Measurements from ENCODE around the gene HOXA11.

HOXA11 gene

DNA sequence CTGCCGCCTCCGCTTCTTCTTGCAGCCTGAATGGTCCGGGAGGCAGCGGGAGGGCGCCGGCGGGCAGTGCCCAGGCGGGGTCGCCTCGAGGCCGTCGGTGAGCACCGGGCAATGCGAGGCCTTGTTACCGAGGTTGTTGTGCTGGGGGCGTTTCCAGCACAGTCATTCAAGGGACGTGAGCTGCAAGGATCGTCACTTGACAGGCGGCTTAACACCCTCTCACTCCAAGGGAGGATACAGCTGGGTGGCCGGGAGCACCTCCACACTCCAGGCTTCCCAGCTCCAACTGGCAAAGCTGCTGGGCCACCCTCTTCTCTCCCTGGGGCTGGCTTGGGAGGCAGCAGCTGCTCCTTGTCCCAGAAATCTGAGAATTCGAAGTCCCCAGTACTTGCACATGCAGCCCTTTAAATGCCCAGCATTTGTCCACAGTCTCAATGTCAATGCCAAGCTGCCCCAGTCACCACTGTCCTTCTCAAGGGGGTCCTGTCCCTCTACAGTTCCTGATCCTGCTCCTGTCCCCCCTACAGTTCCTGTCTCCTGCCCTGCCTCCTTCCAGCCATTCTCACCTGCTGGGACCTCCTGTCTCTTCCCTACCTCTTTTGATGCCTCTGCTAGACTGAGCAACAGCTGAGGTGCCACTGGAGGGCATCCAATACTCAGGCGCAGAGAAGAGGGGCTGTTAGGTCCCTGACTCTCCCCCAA is 4.4 kb upstream of the HOXA11 start:
- H3K4me3 ChIP-seq (ENCODE audit: low read length), result no peak overlapping the region
- no peaks in the 10 kb centered on the region for H3K36me3 ChIP-seq (ENCODE audit: insufficient read depth, low read depth, low read length)
- peaks cover 6% of the 10 kb centered on the region for H3K4me1 ChIP-seq (ENCODE audit: insufficient read depth, low read length)
- no peak overlapping the region for H3K27ac ChIP-seq (ENCODE audit: low read length)
- H3K27me3 ChIP-seq (ENCODE audit: insufficient read depth, low read length), result peaks cover 100% of the 10 kb centered on the region
- H3K9ac ChIP-seq (ENCODE audit: low read depth, low read length), result no peak overlapping the region
- peaks cover 10% of the 10 kb centered on the region; the same call in 1 of the 2 replicates for H3K9me3 ChIP-seq (ENCODE audit: insufficient read depth, low read depth, low read length)

- H3K9ac ChIP-seq (ENCODE audit: low read depth, low read length), result no peak overlapping the region
- H3K9me3 ChIP-seq (ENCODE audit: insufficient read depth, low read depth, low read length), result peaks cover 10% of the 10 kb centered on the region; the same call in 1 of the 2 replicates
- peaks cover 6% of the 10 kb centered on the region for H3K4me1 ChIP-seq (ENCODE audit: insufficient read depth, low read length)
- peaks cover 100% of the 10 kb centered on the region for H3K27me3 ChIP-seq (ENCODE audit: insufficient read depth, low read length)
- H3K27ac ChIP-seq (ENCODE audit: low read length), result no peak overlapping the region
- H3K36me3 ChIP-seq (ENCODE audit: insufficient read depth, low read depth, low read length), result no peaks in the 10 kb centered on the region
- H3K4me3 ChIP-seq (ENCODE audit: low read length), result 0 out of 2 replicates have a peak overlapping the region, but pooled peaks have one; percentile 21
Measured at GRCh38 chr7:27188386-27189294, 3.6 kb upstream of the HOXA11 start.

DNA sequence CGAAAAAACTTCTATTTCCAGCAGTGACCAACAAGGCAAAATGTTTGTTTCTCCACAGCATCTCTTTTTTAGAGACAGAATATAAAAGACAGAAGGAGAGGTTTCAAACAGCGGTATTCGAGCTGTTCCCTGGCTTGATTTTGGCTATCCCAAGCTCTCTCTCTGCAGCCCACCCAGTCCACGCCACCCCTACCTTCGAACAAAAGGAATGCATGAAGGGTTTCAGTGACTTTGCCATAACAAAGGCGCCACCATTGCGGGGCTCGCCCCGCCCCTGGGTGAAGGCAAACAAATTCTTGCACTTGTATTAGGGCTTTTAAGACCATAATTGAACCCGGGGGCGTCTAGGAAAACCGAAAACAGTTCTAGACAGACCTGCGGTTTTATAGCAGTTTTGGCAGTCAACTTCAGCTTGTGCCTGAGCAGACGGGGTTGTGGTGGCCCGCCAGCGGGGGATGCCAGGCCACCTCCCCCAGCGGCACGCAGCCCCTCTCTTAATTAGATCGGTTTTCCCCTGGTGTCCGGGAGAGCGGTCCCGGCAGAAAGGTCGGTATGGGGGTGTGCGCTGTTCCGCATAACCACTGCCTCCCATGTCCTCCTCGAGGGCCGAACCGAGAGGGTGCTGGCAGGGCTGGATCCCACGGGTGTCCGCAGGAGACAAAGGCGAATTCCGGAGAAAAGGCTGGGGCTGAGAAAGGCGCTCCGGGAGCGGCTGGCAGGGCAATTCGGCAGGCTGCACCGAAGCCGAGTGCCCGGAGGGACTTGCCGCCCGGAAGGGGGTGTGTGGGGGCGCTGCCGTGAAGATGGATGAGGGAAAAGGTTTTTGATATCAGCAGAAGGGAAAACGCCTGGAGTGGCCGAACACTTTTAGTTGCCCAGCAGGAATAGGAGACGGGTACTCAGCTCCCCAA is 2.7 kb upstream of the HOXA11 start:
- H3K27me3 ChIP-seq (ENCODE audit: insufficient read depth, low read length), result peaks cover 100% of the 10 kb centered on the region
- no peak overlapping the region for H3K9ac ChIP-seq (ENCODE audit: low read depth, low read length)

GRCh38 chr7:27186668-27187474 is 1.8 kb upstream of the HOXA11 start:
- Histone ChIP-seq H3K27ac (ENCODE audit: low read length) (no peak overlapping the region), H3K36me3 (ENCODE audit: insufficient read depth, low read depth, low read length) (no peaks in the 10 kb centered on the region), H3K9ac (ENCODE audit: low read depth, low read length) (no peak overlapping the region), H3K27me3 (ENCODE audit: insufficient read depth, low read length) (peaks cover 100% of the 10 kb centered on the region), H3K4me1 (ENCODE audit: insufficient read depth, low read length) (peaks cover 6% of the 10 kb centered on the region), H3K4me3 (ENCODE audit: low read length) (no peak overlapping the region), H3K9me3 (ENCODE audit: insufficient read depth, low read depth, low read length) (peaks cover 10% of the 10 kb centered on the region; the same call in 1 of the 2 replicates)

More for the DNA sequence above, 2.7 kb upstream of the HOXA11 start:
- H3K4me3 ChIP-seq (ENCODE audit: low read length), result no peak overlapping the region
- no peaks in the 10 kb centered on the region for H3K36me3 ChIP-seq (ENCODE audit: insufficient read depth, low read depth, low read length)
- H3K27ac ChIP-seq (ENCODE audit: low read length), result no peak overlapping the region
- peaks cover 10% of the 10 kb centered on the region; the same call in 1 of the 2 replicates for H3K9me3 ChIP-seq (ENCODE audit: insufficient read depth, low read depth, low read length)
- H3K4me1 ChIP-seq (ENCODE audit: insufficient read depth, low read length), result peaks cover 6% of the 10 kb centered on the region

- Histone ChIP-seq H3K27me3 (ENCODE audit: insufficient read depth, low read length) (peaks cover 100% of the 10 kb centered on the region), H3K9ac (ENCODE audit: low read depth, low read length) (no peak overlapping the region), H3K27ac (ENCODE audit: low read length) (no peak overlapping the region), H3K4me3 (ENCODE audit: low read length) (no peak overlapping the region), H3K9me3 (ENCODE audit: insufficient read depth, low read depth, low read length) (peaks cover 8% of the 10 kb centered on the region; the same call in 1 of the 2 replicates), H3K36me3 (ENCODE audit: insufficient read depth, low read depth, low read length) (no peaks in the 10 kb centered on the region), H3K4me1 (ENCODE audit: insufficient read depth, low read length) (peaks cover 6% of the 10 kb centered on the region)
Measured at GRCh38 chr7:27185854-27186667, 1.0 kb upstream of the HOXA11 start.

GRCh38 chr7:27184337-27185012 is 557 bp downstream of the HOXA11 start:
- Histone ChIP-seq H3K4me1 (ENCODE audit: insufficient read depth, low read length) (peaks cover 6% of the 10 kb centered on the region), H3K27me3 (ENCODE audit: insufficient read depth, low read length) (peaks cover 100% of the 10 kb centered on the region), H3K9ac (ENCODE audit: low read depth, low read length) (no peak overlapping the region), H3K4me3 (ENCODE audit: low read length) (no peak overlapping the region), H3K9me3 (ENCODE audit: insufficient read depth, low read depth, low read length) (peaks cover 8% of the 10 kb centered on the region; the same call in 1 of the 2 replicates), H3K36me3 (ENCODE audit: insufficient read depth, low read depth, low read length) (no peaks in the 10 kb centered on the region), H3K27ac (ENCODE audit: low read length) (no peak overlapping the region)

DNA sequence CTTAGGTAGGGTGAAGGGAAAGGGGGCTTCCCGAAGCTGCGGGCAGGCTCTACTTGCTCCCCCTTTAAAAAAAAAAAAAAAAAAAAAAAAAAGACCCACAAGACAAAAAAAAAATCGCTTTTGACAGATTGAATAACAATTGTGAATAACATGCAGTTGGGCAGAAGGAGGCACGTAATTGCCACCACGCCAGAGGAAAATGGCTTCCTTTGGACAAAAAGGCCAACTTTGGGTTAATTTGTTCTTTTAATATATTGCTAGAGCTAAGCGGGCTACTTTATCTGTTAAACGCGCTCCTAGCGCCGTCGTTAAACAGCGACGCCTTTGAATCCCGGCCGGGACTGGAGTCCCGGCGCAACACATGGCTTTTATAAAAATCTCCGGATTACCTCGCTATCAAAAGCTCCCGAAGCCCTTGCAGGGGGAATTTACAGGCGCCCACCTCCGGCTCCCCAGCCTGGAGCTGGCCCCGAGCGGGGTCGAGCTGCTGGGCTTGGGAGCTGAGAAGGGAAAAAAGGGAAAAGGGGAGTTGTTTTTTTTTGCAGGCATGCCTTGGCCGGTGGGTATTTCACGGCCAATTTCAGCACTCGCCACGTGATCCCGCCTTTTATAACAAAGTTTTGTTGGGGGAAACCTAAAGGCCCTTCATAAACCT is 1.2 kb downstream of the HOXA11 start:
- no peak overlapping the region for H3K9ac ChIP-seq (ENCODE audit: low read depth, low read length)
- peaks cover 100% of the 10 kb centered on the region for H3K27me3 ChIP-seq (ENCODE audit: insufficient read depth, low read length)
- no peak overlapping the region for H3K27ac ChIP-seq (ENCODE audit: low read length)

DNA sequence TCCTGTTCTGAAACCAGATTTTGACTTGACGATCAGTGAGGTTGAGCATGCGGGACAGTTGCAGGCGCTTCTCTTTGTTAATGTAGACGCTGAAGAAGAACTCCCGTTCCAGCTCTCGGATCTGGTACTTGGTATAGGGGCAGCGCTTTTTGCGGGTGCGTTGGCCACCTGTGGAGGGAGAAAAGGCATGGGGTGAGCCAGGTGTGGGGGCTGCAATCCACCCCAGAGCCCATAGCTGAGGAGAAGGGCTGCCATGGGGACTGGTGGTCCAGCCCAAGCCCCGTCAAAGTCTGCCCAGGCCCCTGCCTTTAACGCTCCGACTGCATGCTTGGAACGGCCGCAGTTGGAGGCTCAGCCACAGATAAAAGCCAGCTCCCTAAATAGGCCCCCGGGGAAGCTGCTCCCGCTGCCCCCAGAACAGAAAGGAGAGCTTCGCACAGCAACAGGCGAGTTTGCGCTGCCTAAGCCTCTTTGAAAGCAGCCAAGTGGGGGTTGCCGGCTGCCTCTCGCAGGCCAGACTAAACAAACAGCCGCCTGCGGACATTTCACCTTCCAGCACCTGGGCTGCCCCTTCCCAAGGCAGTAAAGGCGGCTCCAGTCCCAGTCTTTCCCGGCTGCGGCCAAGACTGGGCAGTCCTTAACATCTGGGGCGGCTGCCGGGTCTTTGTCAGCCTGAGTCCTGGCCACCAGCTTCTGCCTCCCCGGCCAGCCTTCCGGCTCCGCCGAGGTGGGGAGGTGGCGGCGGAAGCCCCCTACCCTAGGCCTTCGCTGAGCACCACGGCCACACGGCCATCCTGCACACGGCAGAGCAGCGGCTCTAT is 2.0 kb downstream of the HOXA11 start:
- H3K27me3 ChIP-seq (ENCODE audit: insufficient read depth, low read length), result peaks cover 100% of the 10 kb centered on the region
- H3K36me3 ChIP-seq (ENCODE audit: insufficient read depth, low read depth, low read length), result no peaks in the 10 kb centered on the region
- H3K27ac ChIP-seq (ENCODE audit: low read length), result no peak overlapping the region
- peaks cover 6% of the 10 kb centered on the region; the same call in 1 of the 2 replicates for H3K4me1 ChIP-seq (ENCODE audit: insufficient read depth, low read length)
- no peak overlapping the region for H3K4me3 ChIP-seq (ENCODE audit: low read length)
- peaks cover 8% of the 10 kb centered on the region; the same call in 1 of the 2 replicates for H3K9me3 ChIP-seq (ENCODE audit: insufficient read depth, low read depth, low read length)
- H3K9ac ChIP-seq (ENCODE audit: low read depth, low read length), result no peak overlapping the region

More for the DNA sequence above, 1.2 kb downstream of the HOXA11 start:
- Histone ChIP-seq H3K4me1 (ENCODE audit: insufficient read depth, low read length) (peaks cover 6% of the 10 kb centered on the region), H3K36me3 (ENCODE audit: insufficient read depth, low read depth, low read length) (no peaks in the 10 kb centered on the region), H3K4me3 (ENCODE audit: low read length) (no peak overlapping the region), H3K9me3 (ENCODE audit: insufficient read depth, low read depth, low read length) (peaks cover 8% of the 10 kb centered on the region; the same call in 1 of the 2 replicates)
